Measurements from ENCODE around the gene RBMS1.

GRCh38 chr2:160322320-160322719 lies 171.3 kb downstream of the RBMS1 start:
- TF ChIP-seq, protein P1, sequence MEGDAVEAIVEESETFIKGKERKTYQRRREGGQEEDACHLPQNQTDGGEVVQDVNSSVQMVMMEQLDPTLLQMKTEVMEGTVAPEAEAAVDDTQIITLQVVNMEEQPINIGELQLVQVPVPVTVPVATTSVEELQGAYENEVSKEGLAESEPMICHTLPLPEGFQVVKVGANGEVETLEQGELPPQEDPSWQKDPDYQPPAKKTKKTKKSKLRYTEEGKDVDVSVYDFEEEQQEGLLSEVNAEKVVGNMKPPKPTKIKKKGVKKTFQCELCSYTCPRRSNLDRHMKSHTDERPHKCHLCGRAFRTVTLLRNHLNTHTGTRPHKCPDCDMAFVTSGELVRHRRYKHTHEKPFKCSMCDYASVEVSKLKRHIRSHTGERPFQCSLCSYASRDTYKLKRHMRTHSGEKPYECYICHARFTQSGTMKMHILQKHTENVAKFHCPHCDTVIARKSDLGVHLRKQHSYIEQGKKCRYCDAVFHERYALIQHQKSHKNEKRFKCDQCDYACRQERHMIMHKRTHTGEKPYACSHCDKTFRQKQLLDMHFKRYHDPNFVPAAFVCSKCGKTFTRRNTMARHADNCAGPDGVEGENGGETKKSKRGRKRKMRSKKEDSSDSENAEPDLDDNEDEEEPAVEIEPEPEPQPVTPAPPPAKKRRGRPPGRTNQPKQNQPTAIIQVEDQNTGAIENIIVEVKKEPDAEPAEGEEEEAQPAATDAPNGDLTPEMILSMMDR (IDR thresholded peaks at IDR 0.05; ENCODE audit: low read depth, low read length, poor library complexity, severe bottlenecking), result no peak
- no peak for TF ChIP-seq EZH2phosphoT487 (IDR thresholded peaks at IDR 0.05; ENCODE audit: borderline replicate concordance, low read length)

All from DOHH2 (cell line).